ENCODE measurements around the gene ATXN7L2.

The ATXN7L2 gene

DNA sequence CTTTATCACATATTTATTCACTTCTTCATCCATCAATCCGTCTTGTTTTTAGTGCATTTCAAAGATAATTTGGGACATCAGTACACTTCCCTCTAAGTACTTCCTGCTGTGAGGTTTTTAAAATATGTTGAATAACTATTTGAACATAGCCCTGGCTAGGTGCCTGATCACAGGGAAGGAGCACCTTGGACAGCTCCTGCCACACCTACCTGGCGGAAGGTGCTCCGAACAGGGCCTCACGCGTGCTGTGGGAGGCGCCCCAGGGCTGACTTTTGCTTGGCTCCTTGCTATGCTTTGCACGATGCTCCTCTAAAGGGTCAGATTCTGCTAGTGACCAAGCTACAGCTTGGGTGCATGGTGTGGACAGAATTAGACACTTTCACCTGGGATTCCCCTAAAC, 4.9 kb upstream of the ATXN7L2 start:
- no peak for DNase-seq

DNA sequence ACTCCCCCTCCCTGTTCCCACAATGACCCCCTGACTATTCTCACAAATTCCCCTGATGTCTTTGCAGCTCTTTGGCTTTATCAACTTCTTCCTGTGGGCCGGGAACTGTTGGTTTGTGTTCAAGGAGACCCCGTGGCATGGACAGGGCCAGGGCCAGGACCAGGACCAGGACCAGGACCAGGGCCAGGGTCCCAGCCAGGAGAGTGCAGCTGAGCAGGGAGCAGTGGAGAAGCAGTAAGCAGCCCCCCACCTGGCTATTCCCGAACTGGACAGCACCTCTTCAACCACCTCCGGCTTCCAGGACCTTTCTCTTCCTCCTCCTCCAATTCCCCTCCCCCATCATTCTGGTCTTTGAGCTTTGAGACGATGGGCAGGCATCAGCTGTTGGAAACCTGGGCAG, 4.4 kb upstream of the ATXN7L2 start:
- no peak for DNase-seq

DNA sequence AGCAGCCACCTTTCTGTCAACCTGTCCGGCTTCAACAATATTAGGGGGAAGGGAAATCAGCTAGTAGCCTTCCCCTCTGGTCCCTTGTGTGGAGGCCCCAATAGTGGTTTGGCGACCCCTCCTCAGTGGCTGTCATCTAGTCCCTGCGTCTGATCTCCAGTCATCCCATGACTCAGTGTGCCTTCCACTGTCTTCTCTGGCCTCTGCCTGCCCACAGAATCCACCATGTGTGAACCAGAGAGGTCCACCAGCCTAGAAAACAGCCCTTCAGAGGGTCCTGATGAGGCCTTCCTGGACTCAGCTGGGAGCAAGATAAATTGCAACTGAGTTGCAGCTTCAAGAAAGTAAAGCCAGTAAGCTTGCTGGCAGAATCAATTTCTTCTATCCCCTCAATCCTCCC, 3.8 kb upstream of the ATXN7L2 start:
- DNase-seq, result no peak

DNA sequence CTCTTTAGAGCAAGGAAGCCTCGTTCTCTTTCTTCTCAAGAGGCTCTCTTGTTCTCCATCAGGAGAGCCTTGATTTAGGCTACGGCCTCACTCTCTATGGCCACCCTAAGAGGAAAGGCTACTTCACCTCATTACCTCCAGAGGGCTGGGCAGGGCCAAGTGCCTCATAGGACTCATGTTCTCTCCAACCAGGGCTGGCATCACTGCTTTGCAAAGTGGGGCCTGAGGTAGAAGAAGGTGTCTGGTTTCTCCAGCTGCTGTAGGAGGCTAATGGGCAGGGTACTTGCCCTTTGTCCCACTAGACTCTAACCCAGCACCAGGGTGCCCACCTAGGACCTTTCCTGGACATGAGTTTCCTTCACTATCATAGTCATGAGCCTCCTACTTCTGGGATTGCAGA, 2.1 kb upstream of the ATXN7L2 start:
- DNase-seq, result no peak

DNA sequence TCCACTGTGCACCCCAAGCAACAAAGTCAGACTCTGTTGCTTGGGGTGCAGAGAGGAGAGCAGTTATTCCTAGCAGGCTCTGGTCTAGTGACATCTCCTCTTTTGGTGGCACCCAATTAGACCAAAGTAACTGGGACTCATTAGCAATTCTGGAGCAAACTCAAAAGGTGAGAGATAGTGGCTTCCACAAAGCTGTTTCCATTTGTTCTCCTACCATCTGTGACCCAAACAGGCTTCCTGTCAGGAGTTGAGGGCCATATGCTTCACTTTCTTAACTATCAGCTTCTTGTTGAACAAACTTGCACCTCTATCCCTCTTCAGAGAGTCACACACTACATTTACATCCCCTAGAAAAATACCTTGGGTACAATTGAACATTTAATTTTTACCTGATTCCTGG, 1.5 kb upstream of the ATXN7L2 start:
- DNase-seq, result no peak

- DNase-seq, result no peak
Observed at GRCh38 chr1:109482791-109483671, 674 bp upstream of the ATXN7L2 start.

GRCh38 chr1:109484519-109484975, 842 bp downstream of the ATXN7L2 start:
- DNase-seq, result peak; percentile 40

GRCh38 chr1:109485001-109485400, 1.3 kb downstream of the ATXN7L2 start:
- no peak for DNase-seq

- no peak for DNase-seq
Observed at GRCh38 chr1:109487261-109487660, 3.6 kb downstream of the ATXN7L2 start.

GRCh38 chr1:109488201-109488600, 4.5 kb downstream of the ATXN7L2 start:
- DNase-seq, result no peak

DNA sequence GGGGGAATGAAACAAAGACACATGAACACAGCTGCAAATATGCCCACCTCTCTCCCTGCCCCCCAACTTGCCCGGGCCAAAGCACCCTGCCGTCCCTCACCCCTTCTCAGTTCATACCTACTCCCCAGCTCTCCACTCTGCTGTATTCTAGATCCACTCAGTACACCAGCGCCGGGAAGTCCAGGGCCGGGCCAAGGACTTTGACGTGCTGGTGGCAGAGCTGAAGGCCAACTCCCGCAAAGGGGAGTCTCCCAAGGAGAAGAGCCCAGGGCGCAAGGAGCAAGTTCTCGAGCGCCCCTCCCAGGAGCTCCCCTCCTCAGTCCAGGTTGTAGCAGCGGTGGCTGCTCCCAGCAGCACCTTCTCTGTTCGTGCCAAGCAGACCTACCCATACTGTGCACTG, 5.0 kb downstream of the ATXN7L2 start:
- no peak for DNase-seq

DNA sequence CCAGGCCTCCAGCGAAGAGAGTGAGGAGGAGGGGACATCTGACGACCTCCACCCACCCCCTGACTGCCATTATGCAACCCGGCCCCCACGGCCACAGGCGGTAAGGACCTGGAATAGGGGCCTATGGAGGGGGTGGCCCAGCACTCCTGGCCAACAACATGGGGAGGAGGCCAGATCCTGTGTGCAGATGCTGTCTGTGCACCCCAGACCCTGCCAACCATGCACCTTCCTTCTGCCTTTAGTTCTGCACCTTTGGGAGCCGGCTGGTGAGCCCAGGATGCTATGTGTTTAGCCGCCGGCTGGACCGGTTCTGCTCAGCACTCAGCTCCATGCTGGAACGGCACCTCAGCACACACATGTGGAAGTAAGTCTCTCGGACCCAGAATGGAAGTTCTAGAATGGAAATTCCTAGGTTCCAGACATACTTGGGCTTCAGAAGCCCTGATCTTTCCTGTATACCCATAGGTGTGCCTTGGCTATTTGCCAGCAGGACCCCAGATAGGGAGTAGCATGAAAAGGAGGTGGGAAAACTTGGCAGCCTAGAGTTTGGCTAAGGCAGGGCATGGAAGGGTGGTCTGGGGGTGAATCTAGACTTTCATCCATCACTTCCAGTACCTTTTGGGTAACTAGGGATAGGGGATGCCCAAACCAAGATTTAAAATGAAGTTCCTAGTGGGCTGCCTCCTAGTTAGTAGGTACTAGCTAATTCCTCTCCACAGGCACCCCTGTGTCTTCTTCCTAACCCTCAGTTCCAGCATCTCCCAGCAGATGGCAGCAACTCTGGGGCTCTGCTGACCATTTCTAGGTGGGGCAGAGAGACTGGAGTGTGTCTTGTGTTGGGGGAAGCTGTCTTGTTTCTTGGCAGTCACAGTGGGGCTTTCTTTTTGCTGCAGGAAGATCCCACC, 6.6 kb downstream of the ATXN7L2 start:
- peak; percentile 79 for DNase-seq

- no peak for DNase-seq
Observed at GRCh38 chr1:109490934-109491302, 7.2 kb downstream of the ATXN7L2 start.

DNA sequence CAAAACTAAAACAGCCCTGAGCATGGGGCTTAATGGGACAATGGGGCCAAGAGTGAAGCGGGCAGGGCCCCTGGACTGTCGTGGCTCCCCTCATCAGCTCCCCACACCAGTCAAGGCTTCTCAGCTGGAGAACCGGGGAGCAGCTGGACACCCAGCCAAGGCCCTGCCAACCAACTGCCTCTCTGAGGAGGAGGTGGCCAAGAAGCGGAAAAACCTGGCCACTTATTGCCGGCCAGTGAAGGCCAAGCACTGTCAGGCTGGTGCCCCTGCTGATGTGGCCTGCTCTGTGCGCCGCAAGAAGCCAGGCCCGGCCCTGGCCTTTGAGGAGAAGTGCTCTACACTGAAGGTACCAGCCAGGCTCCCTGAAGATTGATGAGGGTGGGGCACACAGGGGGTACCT, 7.7 kb downstream of the ATXN7L2 start:
- DNase-seq, result no peak

DNA sequence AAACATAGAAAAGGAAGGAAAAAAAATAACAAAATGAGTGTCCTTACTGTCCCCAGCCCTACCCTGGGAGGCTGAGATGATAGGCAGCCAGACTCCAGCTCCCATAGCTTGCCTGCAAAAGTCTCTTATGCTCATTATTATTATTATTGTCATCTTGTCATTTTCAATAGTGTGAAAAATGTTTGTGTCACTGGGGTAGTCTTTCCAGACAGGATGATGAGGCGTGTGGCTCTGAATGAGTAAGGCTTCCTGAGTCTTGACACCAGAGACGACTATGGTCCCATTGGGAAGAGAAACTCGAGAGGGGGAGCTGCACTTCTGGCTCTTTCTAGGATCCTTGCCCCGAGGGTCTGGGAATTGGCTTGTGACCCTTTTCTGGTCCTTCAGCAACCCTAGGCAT, 9.1 kb downstream of the ATXN7L2 start:
- DNase-seq, result no peak

GRCh38 chr1:109493227-109493626, 9.5 kb downstream of the ATXN7L2 start:
- DNase-seq, result no peak

DNA sequence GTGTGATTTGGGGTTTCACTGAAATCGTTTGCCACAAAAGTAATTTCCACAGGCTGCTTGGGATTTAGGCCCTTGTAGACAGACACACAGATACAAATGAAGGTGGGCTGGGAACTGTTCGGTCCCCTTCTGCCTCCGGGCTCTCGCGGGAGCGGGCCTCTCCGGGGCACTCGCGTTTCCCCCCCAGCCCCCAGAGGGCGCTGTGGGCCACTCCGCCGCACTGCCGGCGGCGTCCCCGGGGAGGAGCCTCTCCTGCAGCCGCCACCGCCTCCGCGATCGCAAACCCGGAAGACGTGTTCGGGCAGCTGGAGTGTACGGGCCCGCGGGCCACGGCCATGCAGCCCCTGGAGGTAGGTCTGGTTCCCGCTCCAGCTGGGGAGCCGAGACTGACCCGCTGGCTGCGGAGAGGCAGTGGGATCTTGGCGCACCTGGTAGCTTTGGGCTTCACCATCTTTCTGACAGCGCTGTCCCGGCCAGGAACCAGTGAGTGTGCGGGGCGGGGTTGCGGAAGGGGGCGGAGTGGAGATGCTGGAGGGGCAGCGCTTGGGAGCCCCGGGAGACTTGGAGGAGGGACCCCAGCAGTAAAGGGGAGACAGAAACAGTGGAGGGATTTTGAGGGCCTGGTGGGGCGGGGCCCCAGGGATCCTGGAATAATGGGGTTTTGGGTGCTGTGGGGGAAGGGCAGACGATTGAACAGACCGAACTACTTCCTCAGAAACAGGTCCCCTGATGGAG, 10.3 kb downstream of the ATXN7L2 start, which contains the start of gene CYB561D1:
CYB561D1 (plus strand) TSS at position 290 of the 735 bp plus-strand sequence; CDS start at position 336, 46 bp downstream.
- DNase-seq, result peak; percentile 90

DNA sequence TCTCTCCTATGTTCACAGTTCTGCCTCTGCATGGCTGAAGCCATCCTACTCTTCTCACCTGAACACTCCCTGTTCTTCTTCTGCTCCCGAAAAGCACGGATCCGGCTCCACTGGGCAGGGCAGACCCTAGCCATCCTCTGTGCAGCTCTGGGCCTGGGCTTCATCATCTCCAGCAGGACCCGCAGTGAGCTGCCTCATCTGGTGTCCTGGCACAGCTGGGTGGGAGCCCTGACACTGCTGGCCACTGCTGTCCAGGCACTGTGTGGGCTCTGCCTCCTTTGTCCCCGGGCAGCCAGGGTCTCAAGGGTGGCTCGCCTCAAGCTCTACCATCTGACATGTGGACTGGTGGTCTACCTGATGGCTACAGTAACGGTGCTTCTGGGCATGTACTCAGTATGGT, 12.0 kb downstream of the ATXN7L2 start:
- DNase-seq, result no peak

DNA sequence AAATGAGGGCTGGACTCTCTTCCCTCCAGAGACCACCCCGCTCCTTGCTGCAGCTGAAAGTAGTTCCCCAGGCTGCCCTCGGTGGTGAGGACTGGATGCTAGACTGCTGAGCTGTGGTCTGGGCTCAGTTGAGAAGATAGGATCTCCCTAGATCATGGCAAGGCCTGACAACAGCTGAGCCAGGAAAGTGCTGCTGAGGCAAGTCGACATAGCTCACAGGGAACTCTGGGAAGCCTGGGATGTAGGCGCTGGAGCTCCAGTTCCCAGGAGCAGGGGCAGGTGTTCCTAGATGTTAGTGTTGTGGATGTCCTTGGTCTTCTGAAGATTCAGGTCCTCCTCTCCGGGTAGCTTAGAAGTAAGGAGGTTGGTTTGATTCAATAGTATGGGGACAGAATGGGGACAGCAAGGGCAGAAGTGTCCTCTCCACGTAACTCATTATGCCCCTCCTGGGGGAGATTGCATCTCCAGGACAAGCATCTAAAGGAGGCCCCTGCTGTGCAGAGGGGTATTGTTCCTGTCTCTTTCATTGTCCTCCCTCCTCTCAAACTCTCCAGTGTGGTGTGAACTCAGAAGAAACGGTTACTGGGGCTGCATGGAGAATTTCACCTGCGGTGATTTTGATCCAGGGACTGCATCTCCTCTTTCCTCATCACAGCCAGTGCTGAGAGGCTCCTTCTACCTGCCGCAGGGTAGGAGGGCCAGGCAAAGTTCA, 13.9 kb downstream of the ATXN7L2 start:
- no peak for DNase-seq

GRCh38 chr1:109498161-109498801, 14.6 kb downstream of the ATXN7L2 start:
- no peak for DNase-seq

DNA sequence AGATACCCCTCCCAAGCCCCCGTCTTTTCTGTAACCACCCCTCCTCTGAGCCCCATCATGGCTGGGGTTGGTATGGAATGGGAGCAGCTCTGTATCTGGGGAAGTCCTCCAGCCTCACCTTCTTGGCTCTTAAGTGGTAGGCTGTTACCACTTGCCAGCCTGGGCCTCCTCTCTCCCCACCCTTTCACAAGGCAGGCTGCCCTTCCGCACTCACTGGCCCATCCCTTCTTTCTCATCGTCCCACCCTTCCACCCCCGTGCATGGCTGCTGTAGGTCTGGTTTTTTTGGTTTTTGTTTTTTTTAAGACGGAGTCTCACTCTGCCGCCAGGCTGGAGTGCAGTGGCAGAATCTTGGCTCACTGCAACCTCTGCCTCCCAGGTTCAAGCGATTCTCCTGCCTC, 15.4 kb downstream of the ATXN7L2 start:
- no peak for DNase-seq
